NCI-H2196 treated with DMSO at 0.1 percent for 48 hours (cell line): ENCODE data around the gene ZNHIT2.

Experiments
- DNase-seq: peaks from one replicate; lab custom pipeline; 2025; ENCODE audit not compliant: unreplicated experiment; lab: John Stamatoyannopoulos, UW

ZNHIT2 gene

GRCh38 chr11:65107751-65108468 lies 9.6 kb downstream of the ZNHIT2 start:
- DNase-seq = no peak

DNA sequence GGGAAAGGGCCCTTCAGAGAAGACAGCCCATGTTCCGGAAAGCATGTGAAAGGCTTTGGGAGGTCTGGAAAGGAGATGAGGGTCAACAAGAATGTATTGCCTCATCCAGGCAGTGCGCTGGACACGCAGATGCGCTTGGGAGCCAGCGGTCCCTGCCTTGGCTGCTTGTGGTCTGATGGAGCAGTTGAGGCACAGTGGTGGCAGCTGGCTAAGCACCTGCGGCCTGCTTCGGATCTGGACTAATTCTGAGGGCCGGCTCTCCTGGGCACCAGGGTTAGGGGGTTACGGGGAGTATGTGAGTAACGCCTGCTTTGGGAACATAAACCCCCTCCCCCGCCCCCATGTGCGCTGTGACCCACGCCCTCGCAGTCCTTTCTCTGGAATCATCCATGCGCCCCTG lies 10.4 kb downstream of the ZNHIT2 start:
- DNase-seq = no peak

GRCh38 chr11:65104628-65105027 lies 12.9 kb downstream of the ZNHIT2 start:
- DNase-seq = no peak

- no peak for DNase-seq
Observed at GRCh38 chr11:65103476-65103875, 14.0 kb downstream of the ZNHIT2 start.

DNA sequence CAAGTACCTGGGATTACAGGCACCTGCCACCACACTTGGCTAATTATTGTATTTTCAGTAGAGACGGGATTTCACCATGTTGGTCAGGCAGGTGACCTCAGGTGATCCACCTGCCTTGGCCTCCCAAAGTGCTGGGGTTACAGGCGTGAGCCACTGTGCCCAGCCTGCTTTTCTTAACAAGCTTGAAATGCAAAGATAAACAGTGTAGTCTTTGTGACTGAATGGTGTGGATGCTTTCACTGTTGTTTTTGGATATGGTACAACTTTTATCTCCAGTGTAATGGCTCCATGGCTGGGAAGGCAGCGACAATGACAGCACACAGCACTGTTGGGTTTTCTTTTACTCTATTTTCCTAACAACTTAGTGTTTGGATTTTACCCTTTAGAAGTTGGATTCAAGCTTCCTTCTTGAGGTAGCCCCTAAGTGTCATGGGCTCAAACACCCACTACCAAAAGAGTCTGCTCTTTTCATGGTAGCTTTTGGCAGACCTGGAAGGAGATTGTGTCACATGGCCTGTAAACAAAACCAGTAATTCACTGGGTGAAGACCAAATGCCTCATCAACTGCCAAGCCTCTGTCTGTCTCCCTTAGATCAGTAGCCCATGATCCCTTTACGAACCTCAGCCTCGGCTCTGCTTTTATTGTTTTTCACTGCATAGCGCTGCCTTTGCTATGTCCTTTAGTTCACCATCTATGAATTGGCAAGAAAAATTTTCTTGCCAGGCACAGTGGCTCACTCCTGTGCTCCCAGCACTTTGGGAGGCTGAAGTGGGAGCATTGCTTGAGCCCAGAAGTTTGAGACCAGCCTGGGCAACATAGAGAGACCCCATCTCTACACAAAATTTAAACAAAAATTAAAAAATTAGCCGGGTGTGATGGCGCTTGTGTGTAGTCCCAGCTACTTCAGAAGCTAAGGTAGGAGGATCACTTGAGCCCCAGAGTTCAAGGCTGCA lies 15.1 kb downstream of the ZNHIT2 start:
- DNase-seq = peak; percentile 59

DNA sequence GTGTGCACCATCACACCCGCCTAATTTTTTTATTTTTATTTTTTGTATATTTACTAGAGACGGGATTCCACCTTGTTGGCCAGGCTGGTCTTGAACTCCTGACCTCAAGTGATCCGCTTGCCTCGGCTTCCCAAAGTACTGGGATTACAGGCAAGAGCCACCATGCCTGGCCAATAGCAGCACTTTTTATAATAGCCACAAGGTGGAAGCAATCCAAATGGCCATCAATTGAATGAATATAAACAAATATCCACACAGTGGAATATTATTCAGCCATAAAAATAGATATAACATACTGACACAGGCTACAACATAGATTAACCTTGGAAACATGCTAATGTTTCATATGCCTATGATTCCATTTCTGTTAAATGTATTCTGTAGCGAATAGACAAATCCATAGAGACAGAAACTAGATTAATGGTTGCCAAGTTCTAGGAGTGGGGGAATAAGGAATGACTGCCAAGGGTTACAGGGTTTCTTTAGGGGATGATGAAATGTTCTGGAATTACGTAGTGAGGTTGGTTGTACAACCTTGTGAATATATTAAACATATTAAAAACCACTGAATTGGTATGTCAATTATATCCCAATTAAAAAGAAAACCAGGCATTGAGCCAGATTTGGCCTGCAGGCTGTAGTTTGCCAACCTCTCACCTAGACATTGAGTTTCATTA lies 16.7 kb downstream of the ZNHIT2 start:
- no peak for DNase-seq

GRCh38 chr11:65096926-65097325 lies 20.6 kb downstream of the ZNHIT2 start:
- DNase-seq = no peak

- peak; percentile 83 for DNase-seq
Observed at GRCh38 chr11:65095974-65096806, 21.3 kb downstream of the ZNHIT2 start, which contains the start of gene VPS51. Gene VPS51, plus strand, starts transcription at chr11:65096214. Its CDS starts 37 bp downstream, at chr11:65096251.

- no peak for DNase-seq
Observed at GRCh38 chr11:65095427-65095826, 22.1 kb downstream of the ZNHIT2 start.

- DNase-seq = no peak
Observed at GRCh38 chr11:65090628-65091027, 26.9 kb downstream of the ZNHIT2 start.

DNA sequence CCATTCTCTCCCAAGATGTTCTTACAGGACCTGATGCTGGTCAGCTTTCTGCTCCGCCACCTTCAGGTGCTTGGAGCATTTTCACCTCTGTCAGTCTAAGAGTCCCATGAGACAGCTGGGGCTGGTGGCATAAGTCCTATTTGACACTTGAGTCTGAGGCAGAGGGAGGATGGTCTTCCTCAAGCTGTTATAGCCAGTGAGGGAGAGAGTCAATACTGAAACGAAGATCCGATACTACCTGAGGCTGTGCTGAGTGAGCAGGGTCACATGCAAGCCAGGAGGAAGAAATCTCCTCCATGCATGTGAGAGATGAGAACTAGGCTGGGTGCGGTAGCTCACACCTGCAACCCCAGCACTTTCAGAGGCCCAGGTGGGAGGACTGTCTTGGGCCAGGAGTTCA lies 27.9 kb downstream of the ZNHIT2 start:
- no peak for DNase-seq

DNA sequence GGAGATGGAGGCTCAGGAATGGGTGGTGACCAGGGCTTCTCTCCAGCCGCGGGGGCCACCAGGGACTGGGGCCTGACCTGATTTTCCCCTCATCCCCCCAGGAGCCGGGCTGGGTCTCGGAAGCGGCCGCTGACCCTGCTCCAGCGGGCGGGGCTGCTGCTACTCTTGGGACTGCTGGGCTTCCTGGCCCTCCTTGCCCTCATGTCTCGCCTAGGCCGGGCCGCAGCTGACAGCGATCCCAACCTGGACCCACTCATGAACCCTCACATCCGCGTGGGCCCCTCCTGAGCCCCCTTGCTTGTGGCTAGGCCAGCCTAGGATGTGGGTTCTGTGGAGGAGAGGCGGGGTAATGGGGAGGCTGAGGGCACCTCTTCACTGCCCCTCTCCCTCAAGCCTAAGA lies 29.7 kb downstream of the ZNHIT2 start:
- no peak for DNase-seq

GRCh38 chr11:65087216-65087615 lies 30.3 kb downstream of the ZNHIT2 start:
- DNase-seq = no peak

- no peak for DNase-seq
Observed at GRCh38 chr11:65086809-65087208, 30.7 kb downstream of the ZNHIT2 start.

DNA sequence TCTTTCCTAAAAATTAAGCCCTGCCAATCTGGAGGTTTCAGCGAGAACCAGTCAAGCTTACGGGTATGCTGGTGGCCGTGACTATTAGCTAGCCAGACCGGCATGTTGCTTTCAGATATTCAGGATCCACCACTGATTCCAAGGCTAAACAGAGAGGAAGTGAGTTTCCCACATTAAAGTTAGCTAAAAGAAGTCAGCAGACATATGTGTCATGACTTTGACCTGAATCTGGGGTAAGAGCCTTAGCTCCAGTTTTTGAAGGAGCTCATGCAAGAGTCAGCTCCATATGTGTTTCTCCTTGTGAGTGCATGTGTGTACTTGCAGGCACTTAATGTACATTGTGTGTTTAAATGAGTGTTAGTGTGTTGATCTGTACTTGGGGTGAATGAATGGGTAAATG lies 32.1 kb downstream of the ZNHIT2 start:
- DNase-seq = no peak

DNA sequence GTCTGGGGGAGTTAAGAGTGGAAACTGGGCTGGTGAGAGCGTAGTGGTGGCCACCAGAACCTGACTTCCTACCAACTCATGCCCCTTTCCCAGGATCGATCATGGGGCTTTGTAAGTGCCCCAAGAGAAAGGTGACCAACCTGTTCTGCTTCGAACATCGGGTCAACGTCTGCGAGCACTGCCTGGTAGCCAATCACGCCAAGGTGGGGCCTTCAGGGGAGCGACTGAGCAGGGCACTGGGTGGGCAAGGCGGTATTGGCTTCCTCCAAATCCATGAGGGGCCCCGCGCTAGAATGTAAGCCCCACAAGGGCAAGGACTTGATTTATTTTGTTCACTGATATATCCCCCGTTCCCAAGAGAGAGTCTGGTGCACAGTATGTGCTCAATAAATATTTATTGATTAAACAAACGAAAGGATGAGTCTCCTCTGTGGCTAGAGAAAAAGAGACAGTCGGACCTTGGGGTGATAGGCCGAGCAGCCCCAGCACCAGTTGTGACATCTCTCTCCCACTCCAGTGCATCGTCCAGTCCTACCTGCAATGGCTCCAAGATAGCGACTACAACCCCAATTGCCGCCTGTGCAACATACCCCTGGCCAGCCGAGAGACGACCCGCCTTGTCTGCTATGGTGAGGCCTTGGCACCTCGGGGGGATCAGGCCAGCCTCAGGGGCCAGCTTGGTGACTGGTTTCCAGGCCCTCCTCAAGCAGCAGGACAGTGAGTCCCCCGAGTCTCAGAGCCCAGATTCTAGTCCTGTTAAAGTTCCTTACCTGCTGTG lies 32.7 kb downstream of the ZNHIT2 start:
- no peak for DNase-seq

DNA sequence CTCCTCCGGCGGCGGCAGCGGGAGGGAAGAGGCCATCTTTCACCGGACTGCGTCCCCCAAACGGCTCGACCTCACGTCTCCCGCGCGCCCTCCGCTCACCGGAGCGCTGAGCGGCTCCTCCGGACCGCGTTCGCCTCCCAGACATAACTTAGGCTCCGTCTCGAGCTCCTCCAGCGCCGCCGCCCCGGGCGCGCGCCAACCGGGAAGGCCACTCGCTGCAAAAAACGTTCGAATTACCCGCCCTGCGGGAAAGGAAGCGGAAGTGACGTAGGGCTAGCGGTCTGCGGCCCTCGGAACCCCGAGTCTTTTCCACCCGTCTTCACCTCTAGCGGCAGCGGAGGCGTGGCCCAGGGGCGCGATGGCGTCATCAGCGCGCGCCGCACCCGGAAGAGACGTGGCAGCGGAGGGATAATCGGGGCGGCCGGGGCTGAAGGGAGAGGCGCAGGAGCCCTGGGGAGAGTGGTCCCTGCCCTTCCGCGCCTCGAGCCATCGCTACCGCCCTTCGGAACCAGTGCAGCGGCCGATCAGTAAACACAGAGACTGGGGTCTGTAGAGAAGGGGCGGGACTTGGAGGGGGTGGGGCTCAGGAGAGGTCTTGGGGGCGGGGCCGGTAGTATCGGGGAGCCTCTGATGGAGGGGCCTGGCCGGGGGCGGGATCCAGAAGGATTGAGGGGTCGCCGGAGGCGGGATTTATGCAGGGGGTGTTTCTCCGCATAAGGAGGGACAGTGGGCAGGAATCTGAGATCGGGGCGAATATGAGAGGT lies 33.5 kb downstream of the ZNHIT2 start, which contains the start of the genes CDCA5 and ZFPL1:
Gene CDCA5, minus strand, starts transcription at position 207 of the 764 bp plus-strand sequence. Its CDS starts 62 bp downstream, at position 145.
Gene ZFPL1, plus strand, starts transcription at position 389 of the 764 bp plus-strand sequence. CDS start 477 bp downstream, outside the sequence.
- peak; percentile 93 for DNase-seq

DNA sequence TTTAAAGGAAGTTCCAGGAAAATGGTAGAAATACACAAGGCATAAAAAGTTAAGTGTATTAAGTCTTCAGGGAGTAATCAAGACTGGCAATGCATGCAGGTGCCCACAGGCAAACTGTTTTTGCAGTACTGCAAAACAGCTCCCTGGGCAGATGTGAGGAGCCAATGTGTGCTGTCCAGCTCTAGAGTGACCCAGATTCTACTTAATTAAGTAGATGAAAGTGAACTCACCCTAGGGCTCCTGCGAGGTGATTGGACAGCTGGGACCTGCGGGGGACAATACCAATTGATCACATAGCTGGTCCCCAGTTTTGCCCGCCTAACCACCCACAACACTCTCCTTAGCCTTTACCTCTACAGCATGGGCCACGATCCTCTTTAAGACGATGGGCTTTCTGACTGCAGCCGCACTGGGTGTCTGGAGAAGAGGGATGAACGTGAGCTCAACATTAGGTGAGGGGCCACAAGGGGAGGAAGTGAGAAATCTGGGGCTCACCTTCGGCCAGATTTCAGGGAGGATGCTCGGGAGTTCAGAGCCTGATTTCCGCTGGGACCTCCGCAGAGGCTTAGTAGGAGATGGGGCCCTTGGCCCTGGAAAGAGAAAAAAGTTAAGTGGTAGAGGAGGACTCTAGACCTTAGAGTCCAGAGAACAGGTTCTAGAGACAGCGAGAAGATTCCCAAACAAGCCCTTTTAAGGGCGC lies 34.2 kb downstream of the ZNHIT2 start:
- DNase-seq = no peak
